ENCODE data around the gene HENMT1.

GRCh38 chr1:108598340-108598739 is 62.6 kb downstream of the HENMT1 start:
- TF ChIP-seq ARNTL (CRISPR knock-in tag; IDR thresholded peaks at IDR 0.05; ENCODE audit: borderline replicate concordance, low read depth) (no peak), BACH2 (CRISPR knock-in tag; IDR thresholded peaks at IDR 0.05; ENCODE audit: borderline replicate concordance) (no peak), ZFP3 (CRISPR knock-in tag; IDR thresholded peaks at IDR 0.05) (no peak), CREB5 (CRISPR knock-in tag; IDR thresholded peaks at IDR 0.05; ENCODE audit: low read depth) (no peak), PATZ1 (CRISPR knock-in tag; IDR thresholded peaks at IDR 0.05; ENCODE audit: borderline replicate concordance) (no peak), TCF4 (CRISPR knock-in tag; IDR thresholded peaks at IDR 0.05; ENCODE audit: borderline replicate concordance) (no peak), ZNF565 (CRISPR knock-in tag; conservative IDR thresholded peaks at IDR 0.05; ENCODE audit: low read depth) (no peak), SNAI2 (CRISPR knock-in tag; IDR thresholded peaks at IDR 0.05) (no peak), ZFP30 (CRISPR knock-in tag; IDR thresholded peaks at IDR 0.05) (no peak), ISL1 (CRISPR knock-in tag; IDR thresholded peaks at IDR 0.05) (no peak), ZNF70 (CRISPR knock-in tag; IDR thresholded peaks at IDR 0.05) (no peak), ZNF8 (CRISPR knock-in tag; IDR thresholded peaks at IDR 0.05) (no peak)
